Hepatocyte (in vitro differentiated cells): ENCODE data around the gene SLAMF9. TPM values are rescaled to one million over a fixed set of nuclear protein-coding genes. Genes with fewer than 3 reads are reported as not detected.

Experiments used
- DNase-seq: peaks from one replicate; pipeline ENCODE4 v3.0.0-alpha.2; 2016; ENCODE audit warnings: low spot score
- H2AFZ ChIP-seq: fragments of 200-600 bp; sonication (generic); 2 replicates; pipeline ENCODE4 v1.6.0; 2016; ENCODE audit warnings: antibody characterized with exemption, mild to moderate bottlenecking
- H3K27ac ChIP-seq: fragments of 200-600 bp; sonication (generic); 2 replicates; pipeline ENCODE4 v1.5.1; 2016; ENCODE audit warnings: mild to moderate bottlenecking
- H3K27me3 ChIP-seq: fragments of 200-600 bp; sonication (generic); 2 replicates; pipeline ENCODE4 v1.6.1; 2016
- H3K36me3 ChIP-seq: fragments of 200-600 bp; sonication (generic); replicated peaks from 2 replicates; pipeline ENCODE4 v1.5.1; 2016; ENCODE audit warnings: low read depth; ENCODE audit not compliant: insufficient read depth
- H3K4me1 ChIP-seq: fragments of 200-600 bp; sonication (generic); 2 replicates; pipeline ENCODE4 v1.5.1; 2016; ENCODE audit warnings: mild to moderate bottlenecking, moderate library complexity; ENCODE audit not compliant: insufficient read depth
- H3K4me2 ChIP-seq: fragments of 200-600 bp; sonication (generic); 2 replicates; pipeline ENCODE4 v1.6.0; 2016
- H3K4me3 ChIP-seq: fragments of 200-600 bp; sonication (generic); 2 replicates; pipeline ENCODE4 v1.5.1; 2016; ENCODE audit warnings: mild to moderate bottlenecking
- H3K79me2 ChIP-seq: fragments of 200-600 bp; sonication (generic); 2 replicates; pipeline ENCODE4 v1.6.0; 2017; ENCODE audit warnings: mild to moderate bottlenecking
- H3K9me2 ChIP-seq: fragments of 200-600 bp; sonication (generic); replicated peaks from 2 replicates; pipeline ENCODE4 v1.6.0; 2017; ENCODE audit warnings: mild to moderate bottlenecking; ENCODE audit not compliant: insufficient read depth
- H3K9me3 ChIP-seq: fragments of 200-600 bp; sonication (generic); 2 replicates; pipeline ENCODE4 v1.5.1; 2016; ENCODE audit warnings: low read depth, mild to moderate bottlenecking
- H4K20me1 ChIP-seq: fragments of 200-600 bp; sonication (generic); 2 replicates; pipeline ENCODE4 v1.6.0; 2016; ENCODE audit warnings: mild to moderate bottlenecking; ENCODE audit not compliant: insufficient read depth, poor library complexity, severe bottlenecking
- EZH2 ChIP-seq: fragments of 200-600 bp; sonication (generic); IDR thresholded peaks from 2 replicates; pipeline ENCODE4 v1.6.1; 2016; ENCODE audit warnings: antibody characterized with exemption, mild to moderate bottlenecking, borderline replicate concordance
- EZH2phosphoT487 ChIP-seq: fragments of 200-600 bp; sonication (generic); IDR thresholded peaks from one replicate; pipeline ENCODE4 v1.6.1; 2018; ENCODE audit warnings: antibody characterized with exemption, mild to moderate bottlenecking, low read depth, moderate library complexity; ENCODE audit not compliant: unreplicated experiment, severe bottlenecking
- WGBS: methylation state at CpG from one replicate; pipeline ENCODE4 v1.1.6; 2016; ENCODE audit warnings: low lambda C conversion rate; ENCODE audit errors: missing lambda C conversion rate; 5-methylcytosine and 5-hydroxymethylcytosine counted together
- polyA plus RNA-seq: library from polyadenylated mRNA; unstranded; fragments of >200 nt; fragmentation: Nextera tagmentation; extraction: Ambion mirVana; gene quantifications from 2 replicates; pipeline ENCODE4 v1.2.1, GENCODE V29; 2016
- total RNA-seq: library from RNA; depleted of rRNA; stranded (reverse); fragments of >200 nt; gene quantifications from 2 replicates; pipeline ENCODE4 v1.2.3, GENCODE V29; 2014
- TF ChIP-seq, protein P1 (sequence below): fragments of 200-600 bp; sonication (generic); IDR thresholded peaks from 2 replicates; pipeline ENCODE4 v1.5.1; 2016; ENCODE audit warnings: antibody characterized with exemption, mild to moderate bottlenecking; ENCODE audit not compliant: poor library complexity

SLAMF9 gene
- total and polyA plus RNA-seq, 2 experiments from 2014 or later = not detected

DNA sequence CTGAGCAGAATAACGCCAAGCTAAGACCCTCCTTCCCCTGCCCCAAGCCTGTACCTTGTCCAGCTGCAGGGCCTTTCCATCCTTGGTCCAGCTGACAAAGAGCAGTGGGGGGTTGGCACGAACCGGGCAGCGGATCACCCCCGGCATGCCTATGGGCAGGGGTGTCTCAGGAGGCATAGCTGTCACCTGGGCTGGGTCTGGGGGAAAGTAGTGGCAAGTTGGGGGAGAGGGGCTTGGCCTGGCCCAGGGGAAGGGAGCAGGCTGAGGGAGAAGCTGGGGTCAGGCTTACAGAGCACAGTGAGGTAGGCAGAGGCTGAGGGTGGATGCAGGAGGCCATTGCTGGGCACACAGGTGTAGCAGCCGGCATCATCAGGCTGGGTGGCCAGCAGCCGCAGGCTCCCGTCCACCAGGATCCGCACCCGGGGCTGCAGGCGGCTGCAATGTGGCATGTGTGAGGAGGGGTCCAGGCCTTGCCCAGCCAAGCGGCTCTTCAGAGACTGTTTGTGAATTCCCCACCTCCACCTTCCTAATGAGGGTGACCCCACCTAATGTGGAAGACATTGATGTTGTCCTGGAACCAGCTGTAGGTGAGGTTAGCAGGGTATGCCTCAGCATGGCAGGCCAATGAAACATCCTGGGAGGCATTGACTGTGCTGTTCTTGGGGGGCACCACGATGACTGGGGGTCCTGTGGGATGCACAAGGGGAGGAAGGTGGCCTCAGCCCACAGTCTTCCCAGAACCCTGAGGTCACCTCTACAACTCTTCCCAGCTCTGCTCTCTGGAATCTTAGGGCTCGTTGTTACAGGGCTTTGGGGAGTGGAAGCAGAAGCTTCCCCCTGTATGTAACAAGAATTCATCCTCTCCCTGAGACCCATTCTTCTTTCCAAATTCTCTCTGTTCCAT is 19.6 kb downstream of the SLAMF9 start:
- H3K9me3 ChIP-seq = no peaks in the 10 kb centered on the region
- no peak overlapping the region for H3K27ac ChIP-seq
- H3K4me1 ChIP-seq = peaks cover 29% of the 10 kb centered on the region
- no peak overlapping the region for H3K4me2 ChIP-seq
- H3K4me3 ChIP-seq = no peak overlapping the region
- no peak for TF ChIP-seq EZH2
- TF ChIP-seq, protein P1, sequence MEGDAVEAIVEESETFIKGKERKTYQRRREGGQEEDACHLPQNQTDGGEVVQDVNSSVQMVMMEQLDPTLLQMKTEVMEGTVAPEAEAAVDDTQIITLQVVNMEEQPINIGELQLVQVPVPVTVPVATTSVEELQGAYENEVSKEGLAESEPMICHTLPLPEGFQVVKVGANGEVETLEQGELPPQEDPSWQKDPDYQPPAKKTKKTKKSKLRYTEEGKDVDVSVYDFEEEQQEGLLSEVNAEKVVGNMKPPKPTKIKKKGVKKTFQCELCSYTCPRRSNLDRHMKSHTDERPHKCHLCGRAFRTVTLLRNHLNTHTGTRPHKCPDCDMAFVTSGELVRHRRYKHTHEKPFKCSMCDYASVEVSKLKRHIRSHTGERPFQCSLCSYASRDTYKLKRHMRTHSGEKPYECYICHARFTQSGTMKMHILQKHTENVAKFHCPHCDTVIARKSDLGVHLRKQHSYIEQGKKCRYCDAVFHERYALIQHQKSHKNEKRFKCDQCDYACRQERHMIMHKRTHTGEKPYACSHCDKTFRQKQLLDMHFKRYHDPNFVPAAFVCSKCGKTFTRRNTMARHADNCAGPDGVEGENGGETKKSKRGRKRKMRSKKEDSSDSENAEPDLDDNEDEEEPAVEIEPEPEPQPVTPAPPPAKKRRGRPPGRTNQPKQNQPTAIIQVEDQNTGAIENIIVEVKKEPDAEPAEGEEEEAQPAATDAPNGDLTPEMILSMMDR = no peak
- TF ChIP-seq EZH2phosphoT487 = no peak
- DNase-seq = no peak
- no peaks in the 10 kb centered on the region for H3K36me3 ChIP-seq
- no peaks in the 10 kb centered on the region for H3K9me2 ChIP-seq
- 94% methylated on average over 9 of the region's 14 CpGs for WGBS
- H3K27me3 ChIP-seq = no peaks in the 10 kb centered on the region
- H3K79me2 ChIP-seq = no peaks in the 10 kb centered on the region
- no peak overlapping the region for H2AFZ ChIP-seq
- no peaks in the 10 kb centered on the region for H4K20me1 ChIP-seq

DNA sequence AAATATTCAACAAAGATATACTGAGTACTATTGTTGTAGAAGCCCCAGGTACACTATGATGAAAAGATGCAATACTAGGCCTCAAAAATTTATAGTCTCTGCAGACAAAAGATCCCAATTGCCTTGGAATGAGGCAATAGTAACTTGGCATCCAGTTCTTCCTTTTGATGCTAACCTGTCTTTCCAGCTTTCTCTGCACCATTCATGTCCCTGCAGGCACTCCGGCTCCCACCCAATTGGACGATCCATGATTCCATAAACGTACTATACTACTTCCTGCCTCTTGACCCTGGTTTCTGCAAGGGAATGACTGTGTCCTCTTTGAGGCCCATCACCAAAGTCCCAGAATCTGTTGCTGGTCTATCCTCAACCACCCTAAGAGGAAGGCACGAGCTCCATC is 20.7 kb downstream of the SLAMF9 start:
- no peaks in the 10 kb centered on the region for H3K27me3 ChIP-seq
- WGBS = 91% methylated on average over 4 of the region's 4 CpGs
- no peaks in the 10 kb centered on the region for H3K9me3 ChIP-seq
- no peak for TF ChIP-seq EZH2phosphoT487
- TF ChIP-seq, protein P1 = no peak
- no peak for TF ChIP-seq EZH2
- H3K79me2 ChIP-seq = no peaks in the 10 kb centered on the region
- H2AFZ ChIP-seq = no peak overlapping the region
- peaks cover 18% of the 10 kb centered on the region for H3K4me1 ChIP-seq
- no peak overlapping the region for H3K27ac ChIP-seq
- H4K20me1 ChIP-seq = no peaks in the 10 kb centered on the region
- H3K9me2 ChIP-seq = no peaks in the 10 kb centered on the region
- H3K4me2 ChIP-seq = no peak overlapping the region
- no peak for DNase-seq
- no peaks in the 10 kb centered on the region for H3K36me3 ChIP-seq
- H3K4me3 ChIP-seq = no peak overlapping the region

DNA sequence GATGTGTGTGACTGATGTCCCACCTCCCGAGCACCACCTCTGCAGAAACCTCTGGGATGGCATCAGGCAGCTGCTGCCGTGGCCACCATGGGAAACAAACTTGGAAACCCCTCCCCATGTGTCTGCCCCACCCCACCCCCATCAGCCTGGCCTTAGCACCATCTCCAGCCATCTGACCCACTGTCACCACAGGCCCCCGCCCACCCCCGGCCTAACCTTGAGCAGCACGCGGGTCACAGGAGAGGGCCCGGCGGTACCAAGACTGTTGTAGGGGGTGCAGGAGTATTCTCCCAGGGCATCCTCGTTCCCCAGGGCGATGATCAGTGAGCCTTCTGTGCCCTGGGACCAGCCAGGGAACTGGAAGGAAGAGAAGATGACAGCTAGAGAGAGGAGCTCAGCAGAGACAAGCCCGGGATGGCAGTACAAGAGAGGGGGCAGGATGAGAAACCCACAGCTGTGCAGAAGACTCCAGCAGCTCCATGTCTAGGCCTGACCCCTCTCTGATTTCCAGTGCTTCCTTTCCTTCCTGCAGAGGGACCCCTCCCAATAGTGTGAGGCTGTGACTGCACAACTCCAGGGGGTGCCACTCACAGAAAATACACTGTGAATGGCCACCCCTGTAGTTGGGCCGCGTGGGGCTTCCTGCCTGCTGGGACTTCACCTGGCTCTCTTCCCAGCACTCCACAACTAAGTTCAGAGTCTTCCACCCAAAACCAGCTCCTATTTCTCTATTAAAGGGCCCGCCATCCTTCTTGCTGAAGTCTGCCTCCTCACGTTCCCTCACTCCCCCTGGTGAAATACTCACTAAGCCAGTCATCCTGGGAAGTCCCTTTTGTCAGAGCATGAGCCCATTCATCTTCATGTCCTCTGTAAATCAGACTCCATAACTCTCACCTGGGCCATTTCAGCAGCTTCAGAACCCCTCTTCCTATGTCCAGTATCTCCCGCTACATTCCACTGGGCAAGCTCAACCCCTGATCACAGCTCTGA is 21.4 kb downstream of the SLAMF9 start:
- Histone ChIP-seq H3K79me2 (no peaks in the 10 kb centered on the region), H3K9me2 (no peaks in the 10 kb centered on the region)

More for the DNA sequence above, 21.4 kb downstream of the SLAMF9 start:
- Histone ChIP-seq H4K20me1 (no peaks in the 10 kb centered on the region), H3K4me3 (no peak overlapping the region), H3K27me3 (no peaks in the 10 kb centered on the region), H3K27ac (no peak overlapping the region), H3K4me1 (peaks cover 11% of the 10 kb centered on the region), H3K9me3 (no peaks in the 10 kb centered on the region), H3K36me3 (no peaks in the 10 kb centered on the region), H3K4me2 (no peak overlapping the region), H2AFZ (no peak overlapping the region)
- 90% methylated on average over 14 of the region's 16 CpGs for WGBS
- no peak for DNase-seq
- TF ChIP-seq, protein P1 = no peak
- TF ChIP-seq EZH2phosphoT487 (no peak), EZH2 (no peak)
